Measurements from ENCODE around the gene NENF. TPM values are rescaled to one million over a fixed set of nuclear protein-coding genes. Genes with fewer than 3 reads are reported as not detected.

The NENF gene
- total RNA-seq, 3 donors from 2014 or later = 78.9 to 142 (median 142) TPM

DNA sequence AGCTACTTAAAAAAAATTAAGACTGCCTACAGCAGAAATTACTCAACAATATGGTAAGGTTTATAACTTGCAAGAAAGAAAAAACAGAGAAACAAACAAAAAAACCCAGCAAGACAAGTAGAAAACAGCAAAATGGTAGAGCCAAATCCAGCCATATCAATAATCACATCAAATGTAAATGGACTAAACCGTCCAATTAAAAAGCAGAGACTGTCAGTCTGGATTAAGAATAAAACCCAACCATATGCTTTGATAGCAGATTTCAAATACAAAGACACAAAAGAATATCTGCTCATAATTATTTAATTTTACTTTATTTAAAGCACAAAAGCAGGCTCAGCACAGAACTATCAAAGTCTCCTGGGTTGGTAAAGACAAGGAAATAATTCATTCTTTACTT is 35.5 kb upstream of the NENF start:
- Histone ChIP-seq H3K27ac (no peak overlapping the region), H3K36me3 (no peaks in the 10 kb centered on the region), H3K9me3 (peaks cover 12 to 16% of the 10 kb centered on the region in 2 donors), H3K27me3 (no peaks in the 10 kb centered on the region), H3K4me3 (no peak overlapping the region), H3K4me1 (no peaks in the 10 kb centered on the region)
- intact Hi-C loops (cut with DNase I; ENCODE audit: low total_unique reads) = no loop called here
- DNase-seq (ENCODE audit: low spot score in 2 of 2) = no peak
- TF ChIP-seq, protein P1, sequence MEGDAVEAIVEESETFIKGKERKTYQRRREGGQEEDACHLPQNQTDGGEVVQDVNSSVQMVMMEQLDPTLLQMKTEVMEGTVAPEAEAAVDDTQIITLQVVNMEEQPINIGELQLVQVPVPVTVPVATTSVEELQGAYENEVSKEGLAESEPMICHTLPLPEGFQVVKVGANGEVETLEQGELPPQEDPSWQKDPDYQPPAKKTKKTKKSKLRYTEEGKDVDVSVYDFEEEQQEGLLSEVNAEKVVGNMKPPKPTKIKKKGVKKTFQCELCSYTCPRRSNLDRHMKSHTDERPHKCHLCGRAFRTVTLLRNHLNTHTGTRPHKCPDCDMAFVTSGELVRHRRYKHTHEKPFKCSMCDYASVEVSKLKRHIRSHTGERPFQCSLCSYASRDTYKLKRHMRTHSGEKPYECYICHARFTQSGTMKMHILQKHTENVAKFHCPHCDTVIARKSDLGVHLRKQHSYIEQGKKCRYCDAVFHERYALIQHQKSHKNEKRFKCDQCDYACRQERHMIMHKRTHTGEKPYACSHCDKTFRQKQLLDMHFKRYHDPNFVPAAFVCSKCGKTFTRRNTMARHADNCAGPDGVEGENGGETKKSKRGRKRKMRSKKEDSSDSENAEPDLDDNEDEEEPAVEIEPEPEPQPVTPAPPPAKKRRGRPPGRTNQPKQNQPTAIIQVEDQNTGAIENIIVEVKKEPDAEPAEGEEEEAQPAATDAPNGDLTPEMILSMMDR (IDR thresholded peaks at IDR 0.05) = no peak
- TF ChIP-seq POLR2A (IDR thresholded peaks at IDR 0.05) (no peak), POLR2AphosphoS5 (IDR thresholded peaks at IDR 0.05) (no peak)

DNA sequence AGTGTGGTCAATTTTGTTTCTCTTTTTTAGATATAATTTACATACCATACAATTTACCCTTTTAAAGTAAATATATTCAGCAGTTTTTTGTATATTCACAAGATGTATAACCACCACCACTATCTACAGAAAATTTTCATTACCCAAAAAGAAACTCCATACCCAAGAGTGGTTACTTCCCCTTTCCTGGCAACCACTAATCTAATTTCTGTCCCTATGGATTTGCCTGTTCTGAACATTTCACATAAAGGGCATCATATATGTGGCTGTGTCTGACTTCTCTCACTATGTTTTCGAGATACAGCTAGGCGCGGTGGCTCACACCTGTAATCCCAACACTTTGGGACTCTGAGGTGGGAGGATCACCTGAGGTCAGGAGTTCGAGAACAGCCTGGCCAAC is 31.7 kb upstream of the NENF start:
- Histone ChIP-seq H3K4me1 (no peaks in the 10 kb centered on the region), H3K9me3 (peaks cover 11 to 14% of the 10 kb centered on the region in 2 donors), H3K27me3 (no peaks in the 10 kb centered on the region), H3K4me3 (no peak overlapping the region), H3K27ac (no peak overlapping the region), H3K36me3 (no peaks in the 10 kb centered on the region)
- no peak for DNase-seq (ENCODE audit: low spot score in 2 of 2)
- TF ChIP-seq POLR2AphosphoS5 (IDR thresholded peaks at IDR 0.05) (no peak), POLR2A (IDR thresholded peaks at IDR 0.05) (no peak)
- TF ChIP-seq, protein P1 (IDR thresholded peaks at IDR 0.05) = no peak
- intact Hi-C loops (cut with DNase I; ENCODE audit: low total_unique reads) = no loop called here

DNA sequence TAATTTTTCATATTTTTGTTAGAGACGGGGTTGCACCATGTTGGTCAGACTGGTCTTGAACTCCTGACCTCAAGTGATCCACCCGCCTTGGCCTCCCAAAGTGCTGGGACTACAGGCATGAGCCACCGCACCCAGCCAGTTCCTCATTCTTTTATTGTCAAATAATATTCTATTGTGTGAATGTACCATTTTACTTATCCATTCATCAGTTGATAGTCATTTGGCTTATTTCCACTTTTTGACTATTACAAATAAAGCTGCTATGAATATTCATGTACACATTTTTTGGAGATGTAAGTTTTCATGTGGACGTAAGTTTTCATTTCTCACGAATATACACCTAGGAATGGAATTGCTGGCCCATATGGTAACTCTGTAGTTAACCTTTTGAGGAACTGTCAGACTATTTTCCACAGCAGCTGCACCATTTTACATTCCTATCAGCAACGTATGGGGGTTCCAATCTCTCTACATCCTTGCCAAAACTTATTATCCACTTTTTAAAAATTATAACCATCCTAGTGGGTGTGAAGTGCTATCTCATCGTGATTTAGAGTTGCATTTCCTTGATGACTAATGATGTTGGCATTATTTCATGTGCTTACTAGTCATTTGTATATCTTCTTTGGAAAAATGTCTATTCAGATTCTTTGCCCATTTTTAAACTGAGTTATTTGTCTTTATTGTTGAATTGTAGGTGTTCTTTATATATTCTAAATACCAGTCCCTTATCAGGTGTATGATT is 30.7 kb upstream of the NENF start:
- H3K27me3 ChIP-seq = no peaks in the 10 kb centered on the region
- H3K9me3 ChIP-seq = peaks cover 1 to 8% of the 10 kb centered on the region in 2 donors
- intact Hi-C loops (cut with DNase I; ENCODE audit: low total_unique reads) = no loop called here
- H3K4me3 ChIP-seq = no peak overlapping the region
- TF ChIP-seq, protein P1 (IDR thresholded peaks at IDR 0.05) = no peak
- TF ChIP-seq POLR2AphosphoS5 (IDR thresholded peaks at IDR 0.05) = no peak
- no peak for TF ChIP-seq POLR2A (IDR thresholded peaks at IDR 0.05)
- no peak overlapping the region for H3K27ac ChIP-seq
- no peaks in the 10 kb centered on the region for H3K36me3 ChIP-seq
- H3K4me1 ChIP-seq = no peaks in the 10 kb centered on the region
- DNase-seq (ENCODE audit: low spot score in 2 of 2) = no peak

DNA sequence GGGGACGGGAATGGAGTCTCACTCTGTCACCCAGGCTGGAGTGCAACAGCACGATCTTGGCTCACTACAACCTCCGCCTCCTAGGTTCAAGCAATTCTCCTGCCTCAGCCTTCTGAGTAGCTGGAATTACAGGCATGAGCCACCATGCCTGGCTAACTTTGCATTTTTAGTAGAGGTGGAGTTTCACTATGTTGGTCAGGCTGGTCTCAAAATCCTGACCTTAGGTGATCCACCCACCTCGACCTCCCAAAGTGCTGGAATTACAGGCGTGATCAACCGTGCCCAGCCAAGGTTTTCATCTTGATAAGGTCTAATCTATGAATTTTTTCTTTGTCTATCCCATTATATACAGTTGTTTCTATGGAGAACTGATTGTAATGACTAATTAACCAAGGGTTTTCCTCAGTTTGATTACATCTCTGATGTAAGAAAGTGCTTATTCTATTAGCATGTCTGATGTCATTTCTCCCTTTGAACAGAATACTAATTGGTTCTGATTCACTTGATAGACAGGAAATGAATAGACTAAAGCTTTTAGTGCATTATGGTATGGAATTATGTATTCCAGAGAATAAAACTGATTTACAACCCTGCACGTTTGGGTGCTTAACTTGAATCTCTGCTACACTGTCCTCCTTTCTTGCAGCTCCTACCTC is 29.9 kb upstream of the NENF start:
- H3K36me3 ChIP-seq = no peaks in the 10 kb centered on the region
- H3K4me1 ChIP-seq = no peaks in the 10 kb centered on the region
- intact Hi-C loops (cut with DNase I; ENCODE audit: low total_unique reads) = no loop called here
- DNase-seq (ENCODE audit: low spot score in 2 of 2) = no peak
- no peaks in the 10 kb centered on the region for H3K27me3 ChIP-seq
- TF ChIP-seq POLR2AphosphoS5 (IDR thresholded peaks at IDR 0.05) (no peak), POLR2A (IDR thresholded peaks at IDR 0.05) (no peak)
- TF ChIP-seq, protein P1 (IDR thresholded peaks at IDR 0.05) = no peak
- no peak overlapping the region for H3K27ac ChIP-seq
- peaks cover 0 to 2% of the 10 kb centered on the region in 2 donors for H3K9me3 ChIP-seq
- H3K4me3 ChIP-seq = no peak overlapping the region

DNA sequence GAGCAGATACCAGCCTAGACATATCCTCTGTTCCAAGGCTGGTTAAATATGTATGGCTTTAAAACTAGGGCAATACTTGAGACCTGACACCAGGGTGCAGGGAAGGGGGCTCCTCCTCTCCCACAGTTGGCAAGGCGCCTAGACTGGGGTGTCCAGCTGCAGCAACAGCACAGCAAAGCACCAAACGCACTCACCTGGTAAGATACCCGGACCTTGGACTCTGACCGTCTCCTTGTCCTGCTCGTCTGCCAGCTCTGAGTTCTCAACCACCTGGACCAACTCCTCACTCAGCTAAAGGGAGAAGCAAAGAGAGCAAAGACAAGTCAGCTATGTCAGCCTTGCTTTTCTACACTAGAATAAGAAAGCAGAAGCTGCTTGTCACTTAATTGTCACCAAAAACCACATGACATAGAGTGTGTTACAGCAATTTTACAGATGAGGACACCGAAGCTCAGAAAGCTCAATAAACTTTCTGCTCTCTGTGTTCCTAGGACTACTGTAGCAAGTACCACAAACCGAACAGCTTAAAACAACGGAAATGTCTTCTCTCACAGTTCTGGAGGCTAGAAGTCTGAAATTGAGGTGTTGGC is 22.4 kb upstream of the NENF start:
- Histone ChIP-seq H3K27ac (no peak overlapping the region), H3K4me3 (no peak overlapping the region), H3K27me3 (no peaks in the 10 kb centered on the region), H3K4me1 (no peaks in the 10 kb centered on the region), H3K9me3 (no peaks in the 10 kb centered on the region), H3K36me3 (no peaks in the 10 kb centered on the region)
- TF ChIP-seq POLR2A (IDR thresholded peaks at IDR 0.05) = no peak
- intact Hi-C loops (cut with DNase I; ENCODE audit: low total_unique reads) = no loop called here
- no peak for DNase-seq (ENCODE audit: low spot score in 2 of 2)

Measured in breast epithelium (tissue), 4 donors.